HCT116 (cell line): Measurements from ENCODE around the gene DGKG. TPM values are rescaled to one million over a fixed set of nuclear protein-coding genes. Genes with fewer than 3 reads are reported as not detected.

Source experiments
- ATAC-seq: fragments of 200-7000 bp; cut with Tn5 transposase; 2 replicates; pipeline ENCODE4 v1.9.1; 2020; ENCODE audit warnings: mild to moderate bottlenecking, moderate library complexity
- BruUV-seq: library from RNA; stranded (reverse); fragments of 400-500 nt; replicated peaks from 2 replicates; lab custom pipeline; 2021; lab: Mats Ljungman, UMichigan
- CTCF ChIA-PET: fragments of 300-600 bp; sonication (Branson Sonifier 250); formaldehyde crosslinking; loops from one replicate; lab custom pipeline; 2021; ENCODE audit warnings: antibody characterized with exemption; lab: Charles Lee
- POLR2A ChIA-PET: fragments of 300-600, 350-600 bp; sonication (Branson Sonifier 250); formaldehyde crosslinking; loops from one replicate; lab custom pipeline; 2021; ENCODE audit warnings: antibody characterized with exemption; lab: Charles Lee
- RAD21 ChIA-PET, 2 experiments: fragments of 300-600 bp; sonication (Branson Sonifier 250); formaldehyde crosslinking; loops; one replicate each; lab custom pipeline; 2023; ENCODE audit warnings: low total read pairs in 2 of 2; ENCODE audit not compliant: uncharacterized antibody in 2 of 2, unreplicated experiment in 2 of 2, low non-redundant PET in 1 of 2; lab: Charles Lee
- DNase-seq: peaks from one replicate; pipeline ENCODE4 v3.0.0-alpha.2; 2010; ENCODE audit warnings: low read depth, low spot score
- H2AFZ ChIP-seq: fragments of 200-600 bp; shearing (Covaris generic), sonication (generic); 2 replicates; pipeline ENCODE4 v1.6.1; 2017; ENCODE audit warnings: low read depth, mixed run types, mixed read lengths, antibody characterized with exemption, low read length; ENCODE audit not compliant: poor library complexity, severe bottlenecking
- H3K27ac ChIP-seq: 2 replicates; pipeline ENCODE4 v1.5.1; 2012; ENCODE audit warnings: low read depth, low read length
- H3K27me3 ChIP-seq: fragments of 200-600 bp; sonication (generic); 2 replicates; pipeline ENCODE4 v1.6.1; 2016; ENCODE audit warnings: mixed run types, low read length, mixed read lengths; ENCODE audit not compliant: insufficient read depth
- H3K36me3 ChIP-seq, 2 experiments: fragments of 200-500 bp in 1 of 2; fragments of 200-600 bp in 1 of 2; sonication (Bioruptor generic) in 1 of 2; sonication (generic) in 1 of 2; 2 replicates each; pipeline versions ENCODE4 v1.5.1 to v1.6.1; 2014 to 2016; ENCODE audit warnings: low read length in 2 of 2, inconsistent platforms in 1 of 2, mixed read lengths in 1 of 2, mixed run types in 1 of 2; ENCODE audit not compliant: insufficient read depth in 2 of 2, control insufficient read depth in 1 of 2
- H3K4me1 ChIP-seq, 2 experiments: fragments of 200-600 bp in 1 of 2; sonication (generic) in 1 of 2; 2 replicates each; pipeline versions ENCODE4 v1.5.1 to v1.6.1; 2012 to 2017; ENCODE audit warnings: low read length in 2 of 2, inconsistent platforms in 1 of 2, mild to moderate bottlenecking in 1 of 2, mixed read lengths in 1 of 2, mixed run types in 1 of 2, moderate library complexity in 1 of 2; ENCODE audit not compliant: insufficient read depth in 2 of 2, control insufficient read depth in 1 of 2
- H3K4me2 ChIP-seq: fragments of 200-600 bp; sonication (generic); 2 replicates; pipeline ENCODE4 v1.6.1; 2017; ENCODE audit warnings: mixed run types, low read length, mixed read lengths
- H3K4me3 ChIP-seq, 2 experiments: fragments of 200-600 bp in 1 of 2; sonication (generic) in 1 of 2; replicated peaks in 1 of 2; 2 replicates each; pipeline ENCODE4 v1.5.1; 2011 to 2016; ENCODE audit warnings: low read length in 2 of 2, control low read depth in 1 of 2, low read depth in 1 of 2, mild to moderate bottlenecking in 1 of 2, mixed read lengths in 1 of 2, mixed run types in 1 of 2
- H3K79me2 ChIP-seq: fragments of 200-600 bp; sonication (generic); 2 replicates; pipeline ENCODE4 v1.6.1; 2017; ENCODE audit warnings: mild to moderate bottlenecking, mixed run types, low read length, moderate library complexity, mixed read lengths; ENCODE audit not compliant: insufficient read depth
- H3K9ac ChIP-seq: fragments of 200-600 bp; sonication (generic); 2 replicates; pipeline ENCODE4 v1.6.1; 2016; ENCODE audit warnings: low read length, mixed read lengths
- H3K9me2 ChIP-seq: fragments of 200-600 bp; sonication (generic), shearing (Covaris generic); 2 replicates; pipeline ENCODE4 v1.6.1; 2017; ENCODE audit warnings: mixed run types, mild to moderate bottlenecking, moderate library complexity; ENCODE audit not compliant: insufficient read depth
- H3K9me3 ChIP-seq, 2 experiments: fragments of 200-500 bp in 1 of 2; fragments of 200-600 bp in 1 of 2; sonication (Bioruptor generic) in 1 of 2; sonication (generic) in 1 of 2; 2 replicates each; pipeline ENCODE4 v1.6.1; 2014 to 2017; ENCODE audit warnings: low read length in 2 of 2, mixed read lengths in 2 of 2, inconsistent platforms in 1 of 2, low read depth in 1 of 2, mild to moderate bottlenecking in 1 of 2, mixed run types in 1 of 2, moderate library complexity in 1 of 2; ENCODE audit not compliant: control insufficient read depth in 1 of 2, insufficient read depth in 1 of 2
- H4K20me1 ChIP-seq: fragments of 200-600 bp; sonication (generic), shearing (Covaris generic); 2 replicates; pipeline ENCODE4 v1.6.1; 2017; ENCODE audit warnings: mixed run types, mild to moderate bottlenecking, moderate library complexity; ENCODE audit not compliant: insufficient read depth
- CBX3 ChIP-seq: IDR thresholded peaks from 2 replicates; pipeline ENCODE4 v1.6.1; 2012; ENCODE audit warnings: low read depth
- CEBPB ChIP-seq: IDR thresholded peaks from 2 replicates; pipeline ENCODE4 v1.6.1; 2012; ENCODE audit warnings: low read depth
- EGR1 ChIP-seq: IDR thresholded peaks from 2 replicates; pipeline ENCODE4 v1.6.1; 2012; ENCODE audit warnings: low read depth
- ELF1 ChIP-seq: IDR thresholded peaks from 2 replicates; pipeline ENCODE4 v1.6.1; 2012; ENCODE audit warnings: low read depth, borderline replicate concordance
- EZH2phosphoT487 ChIP-seq: fragments of 200-600 bp; IDR thresholded peaks from 2 replicates; pipeline ENCODE4 v1.6.1; 2018; ENCODE audit warnings: antibody characterized with exemption, borderline replicate concordance
- JUND ChIP-seq: IDR thresholded peaks from 2 replicates; pipeline ENCODE4 v1.6.1; 2012
- POLR2A ChIP-seq: IDR thresholded peaks from 2 replicates; pipeline ENCODE4 v1.7.0; 2011; ENCODE audit warnings: borderline replicate concordance; ENCODE audit not compliant: insufficient read depth, insufficient read length; ENCODE audit errors: extremely low read depth
- SRF ChIP-seq: IDR thresholded peaks from 2 replicates; pipeline ENCODE4 v1.6.1; 2012; ENCODE audit warnings: low read depth
- TCF7L2 ChIP-seq: IDR thresholded peaks from 2 replicates; pipeline ENCODE4 v1.7.0; 2011; ENCODE audit warnings: borderline replicate concordance, inconsistent platforms; ENCODE audit not compliant: insufficient read depth, insufficient read length; ENCODE audit errors: extremely low read depth
- YY1 ChIP-seq: IDR thresholded peaks from 2 replicates; pipeline ENCODE4 v1.6.1; 2011; ENCODE audit warnings: low read length, low read depth, moderate library complexity, mild to moderate bottlenecking; ENCODE audit not compliant: insufficient replicate concordance; ENCODE audit errors: extremely low read depth
- ZFX ChIP-seq: fragments of 450-650 bp; IDR thresholded peaks from 2 replicates; pipeline ENCODE4 v1.6.1; 2017
- ZNF274 ChIP-seq: fragments of 200-500 bp; sonication (Bioruptor generic); IDR thresholded peaks from 2 replicates; pipeline ENCODE4 v1.6.1; 2014; ENCODE audit warnings: mild to moderate bottlenecking, low read depth, low read length, inconsistent platforms
- intact Hi-C: fragments of 100-400 bp; cut with micrococcal nuclease; formaldehyde crosslinking; loops from 2 replicates; pipeline ENCODE4 v1.10.0; 2022
- total RNA-seq: library from RNA; stranded (reverse); gene quantifications from one replicate; pipeline ENCODE4 v1.2.1, GENCODE V29; 2021; ENCODE audit not compliant: unreplicated experiment
- TF ChIP-seq, protein P1 (sequence below): IDR thresholded peaks from 2 replicates; pipeline ENCODE4 v1.6.1; 2012
- TF ChIP-seq, protein P2 (sequence below): IDR thresholded peaks from 2 replicates; pipeline ENCODE4 v1.6.1; 2012; ENCODE audit warnings: low read depth
- TF ChIP-seq, protein P3 (sequence below), 3 experiments: fragments of 200-600 bp in 1 of 3; sonication (generic) in 1 of 3; IDR thresholded peaks in 2 of 3; conservative IDR thresholded peaks in 1 of 3; 2 replicates each; pipeline ENCODE4 v1.5.1; 2012 to 2017; ENCODE audit warnings: low read depth in 2 of 3, low read length in 2 of 3, antibody characterized with exemption in 1 of 3, borderline replicate concordance in 1 of 3, control low read depth in 1 of 3, mild to moderate bottlenecking in 1 of 3, mixed read lengths in 1 of 3, mixed run types in 1 of 3, moderate library complexity in 1 of 3; ENCODE audit not compliant: insufficient read depth in 1 of 3
- TF ChIP-seq, protein P4 (sequence below): IDR thresholded peaks from 2 replicates; pipeline ENCODE4 v1.6.1; 2012

DGKG gene
- total RNA-seq, 1 experiment from 2014 or later = 4.8 TPM

DNA sequence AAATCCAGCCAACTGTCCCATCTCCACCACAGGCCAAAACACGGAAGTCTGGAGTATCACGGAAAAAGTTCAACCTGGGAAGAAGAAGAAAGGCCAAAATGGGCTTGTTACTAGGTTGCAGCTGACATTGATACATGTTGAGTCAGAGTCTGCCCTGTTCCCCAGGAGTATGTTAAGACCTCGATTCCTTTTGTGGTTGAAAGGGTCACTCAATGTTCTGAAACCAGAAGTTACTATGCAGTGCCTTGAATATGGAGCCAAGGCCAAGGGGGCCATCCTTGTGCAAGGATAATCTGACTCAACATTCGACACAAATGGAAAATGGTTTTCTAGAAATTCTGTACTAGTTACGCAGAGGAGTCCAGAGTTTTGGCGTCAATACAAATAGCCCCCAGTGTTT is 104.2 kb downstream of the DGKG start:
- RAD21 ChIA-PET = no interaction called here
- DNase-seq (no peak), ATAC-seq (no peak)
- no peaks in the 10 kb centered on the region for H3K9me3 ChIP-seq
- H3K9ac ChIP-seq = no peak overlapping the region
- H3K27me3 ChIP-seq = no peaks in the 10 kb centered on the region
- POLR2A ChIA-PET = interaction anchor here (2.6 kb wide), 1 partner anchor 283 kb away, joined by 7 read pairs; no protein-coding TSS in a partner anchor
- H3K9me2 ChIP-seq = no peaks in the 10 kb centered on the region
- H3K4me1 ChIP-seq = peaks cover 5 to 12% of the 10 kb centered on the region in 2 experiments; a peak in 3 of 4 replicates
- H3K4me3 ChIP-seq = no peak overlapping the region
- no peak overlapping the region for H3K4me2 ChIP-seq
- H3K36me3 ChIP-seq = no peaks in the 10 kb centered on the region
- intact Hi-C loops = loop anchor here (5.0 to 10.0 kb wide), 2 partner anchors 359 to 567 kb away; no protein-coding TSS in a partner anchor
- no peak overlapping the region for H2AFZ ChIP-seq
- H4K20me1 ChIP-seq = no peaks in the 10 kb centered on the region
- H3K27ac ChIP-seq = no peak overlapping the region
- no peaks in the 10 kb centered on the region for H3K79me2 ChIP-seq
- no peak for TF ChIP-seq ZNF274
- no peak for TF ChIP-seq EZH2phosphoT487
- no peak for TF ChIP-seq JUND
- no peak for TF ChIP-seq EGR1
- no peak for TF ChIP-seq CBX3
- no peak for TF ChIP-seq YY1
- TF ChIP-seq, protein P1, sequence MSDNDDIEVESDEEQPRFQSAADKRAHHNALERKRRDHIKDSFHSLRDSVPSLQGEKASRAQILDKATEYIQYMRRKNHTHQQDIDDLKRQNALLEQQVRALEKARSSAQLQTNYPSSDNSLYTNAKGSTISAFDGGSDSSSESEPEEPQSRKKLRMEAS = no peak
- TF ChIP-seq, protein P2, sequence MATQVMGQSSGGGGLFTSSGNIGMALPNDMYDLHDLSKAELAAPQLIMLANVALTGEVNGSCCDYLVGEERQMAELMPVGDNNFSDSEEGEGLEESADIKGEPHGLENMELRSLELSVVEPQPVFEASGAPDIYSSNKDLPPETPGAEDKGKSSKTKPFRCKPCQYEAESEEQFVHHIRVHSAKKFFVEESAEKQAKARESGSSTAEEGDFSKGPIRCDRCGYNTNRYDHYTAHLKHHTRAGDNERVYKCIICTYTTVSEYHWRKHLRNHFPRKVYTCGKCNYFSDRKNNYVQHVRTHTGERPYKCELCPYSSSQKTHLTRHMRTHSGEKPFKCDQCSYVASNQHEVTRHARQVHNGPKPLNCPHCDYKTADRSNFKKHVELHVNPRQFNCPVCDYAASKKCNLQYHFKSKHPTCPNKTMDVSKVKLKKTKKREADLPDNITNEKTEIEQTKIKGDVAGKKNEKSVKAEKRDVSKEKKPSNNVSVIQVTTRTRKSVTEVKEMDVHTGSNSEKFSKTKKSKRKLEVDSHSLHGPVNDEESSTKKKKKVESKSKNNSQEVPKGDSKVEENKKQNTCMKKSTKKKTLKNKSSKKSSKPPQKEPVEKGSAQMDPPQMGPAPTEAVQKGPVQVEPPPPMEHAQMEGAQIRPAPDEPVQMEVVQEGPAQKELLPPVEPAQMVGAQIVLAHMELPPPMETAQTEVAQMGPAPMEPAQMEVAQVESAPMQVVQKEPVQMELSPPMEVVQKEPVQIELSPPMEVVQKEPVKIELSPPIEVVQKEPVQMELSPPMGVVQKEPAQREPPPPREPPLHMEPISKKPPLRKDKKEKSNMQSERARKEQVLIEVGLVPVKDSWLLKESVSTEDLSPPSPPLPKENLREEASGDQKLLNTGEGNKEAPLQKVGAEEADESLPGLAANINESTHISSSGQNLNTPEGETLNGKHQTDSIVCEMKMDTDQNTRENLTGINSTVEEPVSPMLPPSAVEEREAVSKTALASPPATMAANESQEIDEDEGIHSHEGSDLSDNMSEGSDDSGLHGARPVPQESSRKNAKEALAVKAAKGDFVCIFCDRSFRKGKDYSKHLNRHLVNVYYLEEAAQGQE = no peak
- TF ChIP-seq ZFX = no peak
- TF ChIP-seq ELF1 = no peak
- TF ChIP-seq, protein P3, sequence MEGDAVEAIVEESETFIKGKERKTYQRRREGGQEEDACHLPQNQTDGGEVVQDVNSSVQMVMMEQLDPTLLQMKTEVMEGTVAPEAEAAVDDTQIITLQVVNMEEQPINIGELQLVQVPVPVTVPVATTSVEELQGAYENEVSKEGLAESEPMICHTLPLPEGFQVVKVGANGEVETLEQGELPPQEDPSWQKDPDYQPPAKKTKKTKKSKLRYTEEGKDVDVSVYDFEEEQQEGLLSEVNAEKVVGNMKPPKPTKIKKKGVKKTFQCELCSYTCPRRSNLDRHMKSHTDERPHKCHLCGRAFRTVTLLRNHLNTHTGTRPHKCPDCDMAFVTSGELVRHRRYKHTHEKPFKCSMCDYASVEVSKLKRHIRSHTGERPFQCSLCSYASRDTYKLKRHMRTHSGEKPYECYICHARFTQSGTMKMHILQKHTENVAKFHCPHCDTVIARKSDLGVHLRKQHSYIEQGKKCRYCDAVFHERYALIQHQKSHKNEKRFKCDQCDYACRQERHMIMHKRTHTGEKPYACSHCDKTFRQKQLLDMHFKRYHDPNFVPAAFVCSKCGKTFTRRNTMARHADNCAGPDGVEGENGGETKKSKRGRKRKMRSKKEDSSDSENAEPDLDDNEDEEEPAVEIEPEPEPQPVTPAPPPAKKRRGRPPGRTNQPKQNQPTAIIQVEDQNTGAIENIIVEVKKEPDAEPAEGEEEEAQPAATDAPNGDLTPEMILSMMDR (IDR thresholded peaks at IDR 0.05 in 2 of 3, conservative IDR thresholded peaks at IDR 0.05 in 1 of 3; ENCODE audit: borderline replicate concordance in 1 of 3, insufficient read depth in 1 of 3, low read depth in 2 of 3, low read length in 2 of 3) = no peak
- no peak for TF ChIP-seq POLR2A
- TF ChIP-seq, protein P4, sequence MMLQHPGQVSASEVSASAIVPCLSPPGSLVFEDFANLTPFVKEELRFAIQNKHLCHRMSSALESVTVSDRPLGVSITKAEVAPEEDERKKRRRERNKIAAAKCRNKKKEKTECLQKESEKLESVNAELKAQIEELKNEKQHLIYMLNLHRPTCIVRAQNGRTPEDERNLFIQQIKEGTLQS = no peak
- no peak for TF ChIP-seq SRF
- TF ChIP-seq TCF7L2 = no peak
- TF ChIP-seq CEBPB = no peak
- TF ChIP-seq, all 23 proteins: peak for 0
- CTCF ChIA-PET = interaction anchor here (2.1 to 4.5 kb wide), 4 partner anchors 13 to 360 kb away, joined by 6 to 86 read pairs (median 13); partner anchors contain the start of gene AHSG
- BruUV-seq = no TSS peak
